ENCODE results near the gene CYB561A3.

GRCh38 chr11:61359516-61359915, 2.2 kb downstream of the CYB561A3 start:
- no peak for TF ChIP-seq CTCF (IDR thresholded peaks at IDR 0.05)
- no peak for TF ChIP-seq REST (IDR thresholded peaks at IDR 0.05)
- TF ChIP-seq MAZ (IDR thresholded peaks at IDR 0.05; ENCODE audit: borderline replicate concordance, low read depth, low read length) = no peak

Measured in A549 (cell line).